Activated T-helper 2 cell treated with anti-CD3 and anti-CD28 coated beads, Interferon-gamma antibody, Interleukin-2, Interleukin-4, amounts not matched to agents 10 μg/mL and 5 μg/mL and 100 μg/mL, durations not matched to agents 14 hours and 24 hours and 36 hours (primary cell): ENCODE results near the gene PTPN12. TPM values are rescaled to one million over a fixed set of nuclear protein-coding genes. Genes with fewer than 3 reads are reported as not detected.
A peak's percentile ranks its signal among the peaks of the same experiment; 100 is the strongest.

Source experiments
- DNase-seq: peaks from one replicate; pipeline ENCODE4 v3.0.0; 2021; ENCODE audit warnings: low spot score
- H3K27ac Mint-ChIP-seq: one replicate; pipeline ENCODE4 v1.8.0; 2021; ENCODE audit warnings: mixed read lengths
- H3K27me3 Mint-ChIP-seq: one replicate; pipeline ENCODE4 v1.8.0; 2021; ENCODE audit warnings: low read depth, mixed read lengths
- H3K36me3 Mint-ChIP-seq: one replicate; pipeline ENCODE4 v1.8.0; 2021; ENCODE audit warnings: low read depth, mixed read lengths
- H3K4me1 Mint-ChIP-seq: one replicate; pipeline ENCODE4 v1.8.0; 2021; ENCODE audit warnings: low read depth, mixed read lengths
- H3K4me3 Mint-ChIP-seq: one replicate; pipeline ENCODE4 v1.8.0; 2021; ENCODE audit warnings: low read depth, mild to moderate bottlenecking, moderate library complexity, mixed read lengths
- H3K9me3 Mint-ChIP-seq: one replicate; pipeline ENCODE4 v1.8.0; 2021; ENCODE audit warnings: mixed read lengths
- intact Hi-C: fragments of 100-400 bp; cut with micrococcal nuclease; formaldehyde crosslinking; loops from one replicate; pipeline ENCODE4 v1.15.1; 2023
- total RNA-seq: library from RNA; stranded (reverse); gene quantifications from 2 replicates; pipeline ENCODE4 v1.2.3, GENCODE V29; 2022

Gene PTPN12
- total RNA-seq, 1 donor from 2014 or later, result 10.6 TPM

DNA sequence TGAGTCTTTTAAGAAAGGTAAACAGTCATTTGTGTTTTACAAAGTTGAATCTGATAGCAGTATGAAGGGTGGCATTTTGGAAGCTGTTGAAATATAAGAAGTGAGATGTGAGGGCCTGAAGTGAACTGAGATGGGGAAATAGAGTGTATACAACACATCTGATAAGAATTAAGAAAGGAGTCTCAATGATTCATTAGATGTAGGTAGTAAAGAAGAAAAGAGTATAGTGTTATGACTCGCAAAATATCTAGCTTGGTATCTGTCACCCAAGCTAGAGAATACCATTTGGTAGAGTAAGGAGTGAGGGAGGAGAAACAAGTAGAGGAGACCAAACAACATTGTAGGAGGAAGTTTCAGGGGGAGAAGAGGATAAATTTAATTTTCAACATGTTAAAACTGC is 5.3 kb downstream of the PTPN12 start:
- DNase-seq, result no peak
- Mint-ChIP-seq H3K27me3 (no peaks in the 10 kb centered on the region), H3K4me3 (no peak overlapping the region), H3K4me1 (peaks cover 33% of the 10 kb centered on the region), H3K36me3 (no peaks in the 10 kb centered on the region), H3K27ac (peak overlapping the region; percentile 0), H3K9me3 (no peaks in the 10 kb centered on the region)
- intact Hi-C loops, result no loop called here

DNA sequence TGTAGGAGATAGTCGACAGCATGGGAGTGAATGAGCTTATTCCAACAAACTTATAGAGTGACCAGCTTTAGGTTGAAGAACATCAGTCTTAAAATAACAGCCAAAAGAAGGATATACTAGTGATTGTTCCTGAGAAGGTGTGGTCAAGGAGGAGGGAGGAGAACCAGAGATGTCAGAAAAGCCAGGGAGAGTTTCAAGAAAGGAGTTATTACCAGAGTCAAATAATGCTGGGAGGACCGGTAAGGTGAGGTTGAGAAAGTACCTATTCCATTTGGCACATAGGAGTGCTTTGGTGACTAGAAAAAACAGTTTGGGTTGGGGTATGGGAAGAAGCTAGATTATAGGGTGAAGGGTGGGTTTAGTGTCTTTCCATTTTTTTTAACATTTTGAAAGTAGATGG is 5.8 kb downstream of the PTPN12 start:
- peaks cover 32% of the 10 kb centered on the region for H3K4me1 Mint-ChIP-seq
- intact Hi-C loops, result no loop called here
- no peaks in the 10 kb centered on the region for H3K27me3 Mint-ChIP-seq
- no peak overlapping the region for H3K27ac Mint-ChIP-seq
- no peak for DNase-seq
- no peaks in the 10 kb centered on the region for H3K9me3 Mint-ChIP-seq
- no peak overlapping the region for H3K4me3 Mint-ChIP-seq
- no peaks in the 10 kb centered on the region for H3K36me3 Mint-ChIP-seq

DNA sequence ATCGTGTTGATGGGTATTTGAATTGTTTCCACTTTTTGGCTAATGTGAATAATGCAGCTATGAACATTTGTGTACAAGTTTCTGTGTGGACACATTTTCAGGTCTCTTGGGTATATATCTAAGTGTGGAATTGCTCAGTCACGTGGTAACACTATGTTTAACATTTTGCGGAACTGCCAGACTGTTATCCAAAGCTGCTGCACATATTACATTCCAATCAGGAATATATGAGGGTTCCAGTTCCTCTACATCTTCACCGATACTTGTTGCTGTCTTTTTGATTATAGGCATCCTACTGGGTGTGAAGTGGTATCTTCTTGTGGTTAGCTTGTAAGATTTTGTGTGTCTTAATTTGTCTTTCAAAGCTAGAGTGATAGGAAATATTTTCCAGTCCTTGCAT is 6.8 kb downstream of the PTPN12 start:
- no peak overlapping the region for H3K27ac Mint-ChIP-seq
- no peaks in the 10 kb centered on the region for H3K9me3 Mint-ChIP-seq
- no peak for DNase-seq
- H3K4me1 Mint-ChIP-seq, result peaks cover 23% of the 10 kb centered on the region
- H3K4me3 Mint-ChIP-seq, result no peak overlapping the region
- intact Hi-C loops, result no loop called here
- no peaks in the 10 kb centered on the region for H3K27me3 Mint-ChIP-seq
- H3K36me3 Mint-ChIP-seq, result no peaks in the 10 kb centered on the region

DNA sequence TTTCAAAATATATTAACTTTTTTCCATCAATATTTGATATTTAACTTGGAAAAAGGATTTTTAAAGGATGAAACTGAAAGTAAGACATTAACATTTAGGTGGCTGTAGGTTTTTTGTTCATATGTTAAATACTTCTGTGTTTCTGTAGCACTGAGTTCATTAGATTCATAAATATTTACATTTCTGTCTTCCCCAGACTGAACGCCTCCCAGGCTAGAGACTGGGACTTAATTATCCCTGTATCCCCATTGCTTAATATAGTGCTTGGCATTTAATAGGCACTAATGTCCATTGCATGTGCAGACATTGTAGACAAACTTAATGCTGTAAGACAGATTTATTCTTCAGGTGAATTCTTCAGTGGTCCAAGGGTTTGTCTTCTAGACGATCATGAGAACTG is 7.4 kb downstream of the PTPN12 start:
- no peak for DNase-seq
- Mint-ChIP-seq H3K4me3 (no peak overlapping the region), H3K27ac (no peak overlapping the region), H3K4me1 (peaks cover 22% of the 10 kb centered on the region), H3K36me3 (no peaks in the 10 kb centered on the region), H3K27me3 (no peaks in the 10 kb centered on the region), H3K9me3 (no peaks in the 10 kb centered on the region)
- intact Hi-C loops, result no loop called here

DNA sequence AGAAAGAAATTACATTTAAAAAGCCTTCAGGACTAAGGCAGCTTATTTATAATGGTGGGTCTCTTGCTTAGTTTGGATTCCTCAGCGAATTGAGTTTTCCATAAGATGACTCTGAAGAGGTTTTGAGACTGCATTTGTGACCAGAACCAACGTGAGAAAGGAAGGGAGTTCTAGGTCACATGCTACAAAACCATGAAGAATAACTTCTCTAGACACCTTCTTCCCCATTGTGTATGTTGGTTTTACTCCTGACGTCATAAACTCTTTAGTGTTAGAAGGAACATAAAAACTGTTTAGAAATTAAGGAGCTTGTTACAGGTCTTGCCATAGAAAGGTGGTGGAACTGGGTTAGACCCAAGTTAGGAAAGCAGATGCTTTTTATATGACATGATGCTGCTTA is 11.1 kb downstream of the PTPN12 start:
- no peaks in the 10 kb centered on the region for H3K36me3 Mint-ChIP-seq
- intact Hi-C loops, result no loop called here
- no peak for DNase-seq
- H3K4me3 Mint-ChIP-seq, result no peak overlapping the region
- no peaks in the 10 kb centered on the region for H3K9me3 Mint-ChIP-seq
- H3K4me1 Mint-ChIP-seq, result peaks cover 6% of the 10 kb centered on the region
- peaks cover 2% of the 10 kb centered on the region for H3K27me3 Mint-ChIP-seq
- H3K27ac Mint-ChIP-seq, result no peak overlapping the region

DNA sequence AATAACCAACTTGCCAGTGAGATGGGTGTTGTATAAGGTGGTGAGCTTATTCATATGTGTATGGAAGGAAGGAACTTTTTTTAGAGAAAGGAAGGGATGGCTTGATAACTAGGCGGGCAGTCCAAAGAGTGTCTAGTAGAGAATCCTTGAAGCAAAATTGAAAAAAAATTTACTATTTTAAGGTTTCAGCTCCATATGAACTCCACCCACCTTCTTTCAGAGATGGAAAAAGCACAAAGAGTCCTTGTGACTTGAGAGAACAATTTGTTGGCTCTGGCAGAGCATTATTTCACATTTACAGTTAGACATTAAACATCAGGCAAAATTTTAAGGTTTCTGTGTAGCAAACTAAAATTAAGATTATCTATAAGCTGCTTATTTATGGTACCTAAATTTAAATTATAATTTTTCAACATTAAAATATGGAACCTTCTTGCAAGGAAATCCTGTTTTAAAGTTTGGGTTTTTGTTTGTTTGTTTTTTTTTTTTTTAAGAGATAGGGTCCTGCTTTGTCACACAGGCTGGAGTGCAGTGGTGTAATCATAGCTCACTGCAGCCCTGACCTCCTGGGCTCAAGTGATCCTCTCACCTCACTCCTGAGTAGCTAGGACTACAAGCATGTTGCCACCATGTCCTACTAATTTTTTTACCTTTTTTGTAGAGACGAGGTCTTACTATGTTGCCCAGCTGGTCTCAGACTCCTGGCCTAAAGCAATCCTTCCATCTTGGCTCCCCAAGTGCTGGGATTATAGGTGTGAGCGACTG is 12.2 kb downstream of the PTPN12 start:
- no peak overlapping the region for H3K27ac Mint-ChIP-seq
- H3K4me1 Mint-ChIP-seq, result peaks cover 2% of the 10 kb centered on the region
- intact Hi-C loops, result no loop called here
- DNase-seq, result no peak
- H3K4me3 Mint-ChIP-seq, result no peak overlapping the region
- peaks cover 2% of the 10 kb centered on the region for H3K27me3 Mint-ChIP-seq
- H3K9me3 Mint-ChIP-seq, result no peaks in the 10 kb centered on the region
- no peaks in the 10 kb centered on the region for H3K36me3 Mint-ChIP-seq

DNA sequence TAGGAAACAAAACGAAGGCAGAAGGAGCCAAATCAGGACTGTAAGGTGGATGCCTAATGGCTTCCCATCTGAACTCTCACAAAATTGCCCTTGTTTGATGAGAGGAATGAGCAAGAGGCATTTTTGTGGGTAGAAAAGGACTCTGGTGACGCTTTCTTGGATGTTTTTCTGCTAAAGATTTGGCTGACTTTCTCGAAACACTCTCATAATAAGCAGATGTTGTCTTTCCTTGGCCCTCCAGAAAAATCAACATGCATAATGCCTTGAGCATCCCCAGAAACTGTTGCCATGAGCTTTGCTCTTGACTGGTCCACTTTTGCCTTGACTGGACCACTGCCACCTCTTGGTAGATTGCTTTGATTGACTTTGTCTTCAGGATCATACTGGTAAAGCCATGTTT is 13.5 kb downstream of the PTPN12 start:
- no peaks in the 10 kb centered on the region for H3K9me3 Mint-ChIP-seq
- no peak overlapping the region for H3K27ac Mint-ChIP-seq
- no peak for DNase-seq
- peaks cover 3% of the 10 kb centered on the region for H3K4me1 Mint-ChIP-seq
- H3K27me3 Mint-ChIP-seq, result peaks cover 2% of the 10 kb centered on the region
- intact Hi-C loops, result no loop called here
- H3K4me3 Mint-ChIP-seq, result no peak overlapping the region
- no peaks in the 10 kb centered on the region for H3K36me3 Mint-ChIP-seq

DNA sequence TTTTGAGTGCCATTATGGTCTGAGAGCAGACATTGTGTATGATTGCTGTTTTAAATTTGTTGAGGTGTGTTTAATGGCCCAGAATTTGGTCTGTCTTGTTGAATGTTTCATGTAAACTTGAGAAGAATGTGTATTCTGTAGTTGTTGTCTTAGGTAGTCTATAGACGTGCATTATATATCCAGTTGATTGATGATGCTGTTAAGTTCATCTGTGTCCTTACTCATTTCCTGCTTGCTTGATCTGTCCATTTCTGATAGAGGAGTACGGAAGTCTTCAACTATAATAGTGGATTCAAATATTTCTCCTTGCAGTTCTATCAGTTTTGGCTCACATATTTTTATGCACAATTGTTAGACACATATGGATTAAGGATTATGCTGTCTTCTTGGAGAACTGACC is 16.0 kb downstream of the PTPN12 start:
- intact Hi-C loops, result no loop called here
- peaks cover 2% of the 10 kb centered on the region for H3K27me3 Mint-ChIP-seq
- H3K4me3 Mint-ChIP-seq, result no peak overlapping the region
- peaks cover 3% of the 10 kb centered on the region for H3K4me1 Mint-ChIP-seq
- H3K27ac Mint-ChIP-seq, result no peak overlapping the region
- H3K36me3 Mint-ChIP-seq, result no peaks in the 10 kb centered on the region
- no peaks in the 10 kb centered on the region for H3K9me3 Mint-ChIP-seq
- no peak for DNase-seq

DNA sequence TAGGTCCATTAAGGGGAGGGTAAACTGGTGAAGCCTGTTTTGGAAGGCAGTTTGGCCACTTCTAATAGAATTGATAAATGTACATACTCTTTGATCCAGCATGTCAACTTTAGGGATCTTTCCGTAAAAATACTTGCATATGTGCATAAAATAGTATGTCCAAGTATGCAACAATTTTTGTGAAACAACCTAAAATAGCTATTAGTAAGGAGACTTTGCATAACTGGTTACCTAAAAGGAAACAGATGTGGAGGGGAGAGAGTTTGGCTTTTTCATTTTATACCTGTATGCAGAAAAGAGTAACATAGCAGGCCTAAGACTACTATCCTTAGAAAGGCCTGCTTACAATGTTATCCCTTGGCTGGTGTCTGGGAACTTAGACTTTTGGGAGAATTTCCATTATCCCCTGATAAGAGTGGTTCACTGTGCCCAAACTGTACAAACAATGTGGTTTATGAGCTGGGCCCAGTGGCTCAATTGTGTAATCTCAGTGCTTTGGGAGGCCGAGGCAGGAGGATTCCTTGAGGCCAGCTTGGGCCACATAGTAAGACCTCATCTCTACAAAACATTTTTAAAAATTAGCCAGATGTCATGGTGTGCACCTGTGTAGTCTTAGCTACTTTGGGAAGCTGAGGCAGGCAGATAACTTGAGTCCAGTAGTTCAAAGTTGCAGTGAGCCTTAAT is 21.3 kb downstream of the PTPN12 start:
- Mint-ChIP-seq H3K4me1 (peaks cover 3% of the 10 kb centered on the region), H3K9me3 (no peaks in the 10 kb centered on the region), H3K27ac (no peak overlapping the region), H3K27me3 (no peaks in the 10 kb centered on the region), H3K36me3 (no peaks in the 10 kb centered on the region), H3K4me3 (no peak overlapping the region)
- DNase-seq, result no peak
- intact Hi-C loops, result no loop called here

DNA sequence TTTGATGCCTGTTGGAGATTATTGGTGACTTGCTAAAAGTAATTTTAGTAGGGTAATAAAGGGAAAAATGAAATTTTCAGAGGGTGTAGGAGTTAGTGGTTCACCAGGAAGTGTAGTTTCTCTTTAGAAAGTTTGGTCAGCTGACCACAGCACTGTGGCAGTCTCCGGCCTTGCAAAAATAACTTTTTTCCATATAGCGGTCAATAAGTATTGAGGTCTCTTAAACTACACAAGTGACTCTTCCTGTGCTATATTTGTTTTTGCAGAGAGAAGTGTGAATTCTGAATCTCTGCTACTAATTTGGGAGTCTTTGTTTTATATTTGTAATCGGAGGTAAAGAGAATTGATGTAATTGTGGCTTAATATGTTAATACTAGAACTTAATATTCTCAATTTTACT is 24.3 kb downstream of the PTPN12 start:
- no peaks in the 10 kb centered on the region for H3K27me3 Mint-ChIP-seq
- no peaks in the 10 kb centered on the region for H3K36me3 Mint-ChIP-seq
- intact Hi-C loops, result no loop called here
- H3K9me3 Mint-ChIP-seq, result no peaks in the 10 kb centered on the region
- no peak overlapping the region for H3K4me3 Mint-ChIP-seq
- no peak for DNase-seq
- H3K27ac Mint-ChIP-seq, result no peak overlapping the region
- H3K4me1 Mint-ChIP-seq, result no peaks in the 10 kb centered on the region

DNA sequence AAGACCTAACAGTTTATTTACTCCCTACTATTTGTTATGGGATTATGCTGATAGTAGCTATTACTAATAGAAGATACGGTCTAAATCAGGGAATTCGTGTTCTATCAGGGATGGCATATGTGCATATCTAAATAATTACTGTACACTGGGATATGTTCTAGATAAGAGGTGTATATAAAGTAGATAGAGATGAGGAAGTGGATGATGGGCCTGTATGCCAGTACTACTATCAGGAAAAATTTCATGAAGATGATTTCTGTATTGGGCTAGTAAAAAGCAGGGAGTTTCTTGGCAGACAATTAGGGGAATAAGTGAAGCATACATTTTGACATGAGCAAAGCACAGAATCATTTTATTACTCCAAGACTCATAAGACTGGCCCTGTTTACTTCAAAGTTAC is 26.2 kb downstream of the PTPN12 start:
- H3K4me1 Mint-ChIP-seq, result no peaks in the 10 kb centered on the region
- H3K36me3 Mint-ChIP-seq, result no peaks in the 10 kb centered on the region
- no peak for DNase-seq

DNA sequence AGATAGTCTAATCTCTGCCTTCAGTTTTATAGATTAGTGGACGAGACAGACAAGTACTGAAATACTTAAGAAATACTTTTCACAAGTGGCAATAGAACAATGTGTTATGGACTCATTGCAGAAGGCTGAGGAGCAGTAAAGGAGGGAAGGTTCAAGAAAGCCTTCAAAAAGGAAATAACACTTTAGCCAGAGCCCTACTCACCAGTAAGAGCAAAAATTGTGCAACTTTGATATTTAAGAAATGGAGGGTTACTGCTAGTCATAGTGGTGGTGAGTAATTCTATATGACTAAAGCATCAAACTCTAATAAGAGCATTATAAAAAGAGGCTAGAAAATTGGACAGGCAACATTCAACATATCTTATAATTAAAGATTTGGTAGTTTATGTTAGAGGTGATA is 28.8 kb downstream of the PTPN12 start:
- no peak overlapping the region for H3K27ac Mint-ChIP-seq
- H3K4me1 Mint-ChIP-seq, result no peaks in the 10 kb centered on the region

More for the DNA sequence above, 26.2 kb downstream of the PTPN12 start:
- H3K4me3 Mint-ChIP-seq, result no peak overlapping the region
- no peak overlapping the region for H3K27ac Mint-ChIP-seq
- intact Hi-C loops, result no loop called here
- H3K9me3 Mint-ChIP-seq, result no peaks in the 10 kb centered on the region
- no peaks in the 10 kb centered on the region for H3K27me3 Mint-ChIP-seq

DNA sequence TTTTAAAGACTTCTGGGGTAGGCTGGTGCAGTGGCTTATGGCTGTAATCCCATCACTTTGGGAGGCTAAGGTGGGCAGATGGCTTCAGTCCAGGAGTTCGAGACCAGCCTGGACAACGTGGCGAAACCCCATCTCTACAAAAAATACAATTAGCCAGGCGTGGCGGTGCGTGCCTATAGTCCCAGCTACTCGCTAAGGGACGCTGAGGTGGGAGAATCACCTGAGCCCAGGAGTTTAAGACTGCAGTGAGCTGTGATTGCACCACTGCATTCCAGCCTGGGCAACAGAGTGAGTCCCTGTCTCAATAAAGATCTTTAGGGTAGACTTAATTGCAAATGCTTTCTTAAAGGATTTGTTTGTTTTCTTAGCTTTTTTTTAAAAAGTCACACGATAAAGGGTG is 29.3 kb downstream of the PTPN12 start:
- no peaks in the 10 kb centered on the region for H3K27me3 Mint-ChIP-seq
- no peaks in the 10 kb centered on the region for H3K36me3 Mint-ChIP-seq
- no peaks in the 10 kb centered on the region for H3K9me3 Mint-ChIP-seq
- H3K27ac Mint-ChIP-seq, result no peak overlapping the region
- intact Hi-C loops, result no loop called here
- no peak overlapping the region for H3K4me3 Mint-ChIP-seq
- no peaks in the 10 kb centered on the region for H3K4me1 Mint-ChIP-seq
- DNase-seq, result no peak

More for the DNA sequence above, 28.8 kb downstream of the PTPN12 start:
- H3K4me3 Mint-ChIP-seq, result no peak overlapping the region
- intact Hi-C loops, result no loop called here
- no peaks in the 10 kb centered on the region for H3K27me3 Mint-ChIP-seq
- H3K9me3 Mint-ChIP-seq, result no peaks in the 10 kb centered on the region
- no peak for DNase-seq
- H3K36me3 Mint-ChIP-seq, result no peaks in the 10 kb centered on the region
